Osteoblast (primary cell): ENCODE results near the gene ACAA2. TPM values are rescaled to one million over a fixed set of nuclear protein-coding genes. Genes with fewer than 3 reads are reported as not detected.
"Not testable (repeated sequence)": the region's sequence is repeated elsewhere in the genome, so short reads cannot be mapped to it uniquely, and the experiment has no call there.

Experiments
- DNase-seq: peaks from one replicate; pipeline ENCODE4 v3.0.0; 2011; ENCODE audit warnings: low spot score, mixed read lengths; ENCODE audit not compliant: insufficient read length; ENCODE audit errors: missing footprints
- H2AFZ ChIP-seq: 2 replicates; pipeline ENCODE4 v1.6.0; 2011; ENCODE audit warnings: mild to moderate bottlenecking, low read length
- H3K27ac ChIP-seq: 2 replicates; pipeline ENCODE4 v1.5.1; 2011; ENCODE audit warnings: mild to moderate bottlenecking, low read depth, low read length, moderate library complexity
- H3K27me3 ChIP-seq: 2 replicates; pipeline ENCODE4 v1.6.0; 2012; ENCODE audit warnings: mild to moderate bottlenecking, control low read depth, inconsistent platforms, low read length, moderate library complexity; ENCODE audit not compliant: insufficient read depth
- H3K36me3 ChIP-seq: 2 replicates; pipeline ENCODE4 v1.5.1; 2011; ENCODE audit warnings: mild to moderate bottlenecking, low read length, control low read depth, moderate library complexity; ENCODE audit not compliant: insufficient read depth
- H3K4me1 ChIP-seq: 2 replicates; pipeline ENCODE4 v1.5.1; 2011; ENCODE audit warnings: mild to moderate bottlenecking, low read length, control low read depth, moderate library complexity; ENCODE audit not compliant: insufficient read depth
- H3K4me2 ChIP-seq: 2 replicates; pipeline ENCODE4 v1.6.0; 2011; ENCODE audit warnings: mild to moderate bottlenecking, low read length; ENCODE audit not compliant: insufficient read depth
- H3K4me3 ChIP-seq: fragments of 200-600 bp; sonication (generic); 3 replicates; pipeline ENCODE4 v1.5.1; 2012; ENCODE audit warnings: mild to moderate bottlenecking, low read length, inconsistent platforms; ENCODE audit not compliant: insufficient read depth
- H3K79me2 ChIP-seq: 2 replicates; pipeline ENCODE4 v1.6.0; 2012; ENCODE audit warnings: mild to moderate bottlenecking, low read length, control low read depth, inconsistent platforms; ENCODE audit not compliant: insufficient read depth
- H3K9me3 ChIP-seq: 2 replicates; pipeline ENCODE4 v1.5.1; 2011; ENCODE audit warnings: low read depth, low read length, control low read depth
- H4K20me1 ChIP-seq: 2 replicates; pipeline ENCODE4 v1.6.0; 2012; ENCODE audit warnings: mild to moderate bottlenecking, low read length, control low read depth; ENCODE audit not compliant: insufficient read depth
- total RNA-seq: library from RNA; depleted of rRNA; stranded (reverse); fragments of >200 nt; gene quantifications from 2 replicates; pipeline ENCODE4 v1.2.3, GENCODE V29; 2012
- TF ChIP-seq, protein P1 (sequence below): IDR thresholded peaks from 2 replicates; pipeline ENCODE4 v1.5.1; 2011; ENCODE audit warnings: mild to moderate bottlenecking, low read depth, low read length, moderate library complexity; ENCODE audit errors: extremely low read depth

Gene ACAA2
- total RNA-seq, 1 donor: 52.8 TPM

DNA sequence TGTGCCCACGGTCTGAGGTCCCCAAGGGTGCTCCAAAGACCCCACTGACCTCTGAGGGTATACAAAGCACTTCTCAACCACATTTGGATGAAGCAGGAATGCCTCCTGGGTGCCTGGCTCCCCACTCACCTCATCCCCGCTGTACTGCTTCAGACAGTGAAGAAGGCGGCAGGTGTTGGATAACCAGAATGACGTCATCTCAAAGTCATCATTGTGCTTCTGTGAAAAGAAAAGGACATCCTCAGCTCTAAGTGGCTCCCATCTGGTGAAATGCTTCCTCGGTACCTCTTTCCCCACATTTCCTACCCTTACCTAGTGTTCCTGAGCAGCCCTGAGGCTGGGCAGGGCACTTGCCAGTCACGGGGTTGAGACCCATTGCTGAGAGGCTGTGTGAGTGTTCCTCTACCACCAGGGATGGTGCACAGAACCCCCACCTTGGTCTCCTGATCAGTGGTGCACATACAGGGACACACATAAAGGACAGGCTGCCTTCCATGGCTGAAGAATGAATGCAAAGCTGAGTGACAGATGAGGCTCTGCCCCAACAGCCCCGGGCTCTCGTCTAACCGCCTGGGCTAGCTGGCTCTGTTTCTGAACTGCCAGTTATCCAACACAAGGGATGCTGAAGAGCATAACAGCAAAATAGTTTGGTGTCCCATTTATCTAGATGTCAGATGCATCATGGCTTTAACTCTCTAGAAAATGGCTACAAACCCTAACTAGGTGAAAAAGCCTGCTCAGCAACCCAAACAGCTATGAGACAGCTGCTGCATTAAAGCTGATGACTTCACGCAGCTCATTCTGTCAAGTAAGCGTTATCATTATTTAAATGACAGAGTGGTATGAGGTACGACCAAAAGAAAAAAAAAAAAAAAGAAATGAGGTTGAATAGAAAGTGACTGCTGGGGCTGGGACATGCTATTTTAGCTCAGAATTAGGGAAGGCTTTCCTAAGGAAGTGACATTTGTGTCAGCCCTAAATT lies 28.2 kb upstream of the ACAA2 start:
- Histone ChIP-seq H2AFZ (no peak overlapping the region), H3K4me3 (no peak overlapping the region), H3K27me3 (peaks cover 8% of the 10 kb centered on the region), H3K79me2 (no peaks in the 10 kb centered on the region), H3K27ac (no peak overlapping the region), H3K9me3 (no peaks in the 10 kb centered on the region), H3K4me1 (peaks cover 14% of the 10 kb centered on the region), H4K20me1 (no peaks in the 10 kb centered on the region), H3K36me3 (no peaks in the 10 kb centered on the region), H3K4me2 (no peak overlapping the region)
- TF ChIP-seq, protein P1, sequence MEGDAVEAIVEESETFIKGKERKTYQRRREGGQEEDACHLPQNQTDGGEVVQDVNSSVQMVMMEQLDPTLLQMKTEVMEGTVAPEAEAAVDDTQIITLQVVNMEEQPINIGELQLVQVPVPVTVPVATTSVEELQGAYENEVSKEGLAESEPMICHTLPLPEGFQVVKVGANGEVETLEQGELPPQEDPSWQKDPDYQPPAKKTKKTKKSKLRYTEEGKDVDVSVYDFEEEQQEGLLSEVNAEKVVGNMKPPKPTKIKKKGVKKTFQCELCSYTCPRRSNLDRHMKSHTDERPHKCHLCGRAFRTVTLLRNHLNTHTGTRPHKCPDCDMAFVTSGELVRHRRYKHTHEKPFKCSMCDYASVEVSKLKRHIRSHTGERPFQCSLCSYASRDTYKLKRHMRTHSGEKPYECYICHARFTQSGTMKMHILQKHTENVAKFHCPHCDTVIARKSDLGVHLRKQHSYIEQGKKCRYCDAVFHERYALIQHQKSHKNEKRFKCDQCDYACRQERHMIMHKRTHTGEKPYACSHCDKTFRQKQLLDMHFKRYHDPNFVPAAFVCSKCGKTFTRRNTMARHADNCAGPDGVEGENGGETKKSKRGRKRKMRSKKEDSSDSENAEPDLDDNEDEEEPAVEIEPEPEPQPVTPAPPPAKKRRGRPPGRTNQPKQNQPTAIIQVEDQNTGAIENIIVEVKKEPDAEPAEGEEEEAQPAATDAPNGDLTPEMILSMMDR: no peak
- no peak for DNase-seq

DNA sequence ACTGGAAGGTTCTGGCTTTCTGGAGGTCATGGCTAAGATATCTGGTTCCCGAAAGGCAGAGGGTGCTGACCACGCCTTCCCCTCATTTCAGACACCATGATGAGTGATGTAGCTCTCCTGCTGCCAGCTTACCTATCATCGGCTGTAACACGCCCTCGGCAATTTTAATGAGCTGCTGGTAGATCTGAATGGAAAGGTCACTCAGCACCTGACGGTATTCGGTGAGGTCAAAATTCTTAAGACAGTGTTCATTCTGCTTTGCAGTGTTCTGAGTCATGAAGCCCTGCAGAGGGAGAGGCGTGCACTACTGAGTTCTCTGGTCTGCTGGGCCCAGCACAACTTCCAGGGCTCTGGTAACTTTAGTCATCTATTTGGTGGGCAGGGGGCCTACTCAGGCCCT lies 25.7 kb upstream of the ACAA2 start:
- Histone ChIP-seq H4K20me1 (no peaks in the 10 kb centered on the region), H3K36me3 (no peaks in the 10 kb centered on the region), H3K4me3 (no peak overlapping the region), H3K9me3 (no peaks in the 10 kb centered on the region), H3K4me2 (no peak overlapping the region), H3K4me1 (peaks cover 22% of the 10 kb centered on the region), H2AFZ (no peak overlapping the region), H3K79me2 (no peaks in the 10 kb centered on the region), H3K27ac (no peak overlapping the region), H3K27me3 (no peaks in the 10 kb centered on the region)
- DNase-seq: no peak
- TF ChIP-seq, protein P1: no peak

DNA sequence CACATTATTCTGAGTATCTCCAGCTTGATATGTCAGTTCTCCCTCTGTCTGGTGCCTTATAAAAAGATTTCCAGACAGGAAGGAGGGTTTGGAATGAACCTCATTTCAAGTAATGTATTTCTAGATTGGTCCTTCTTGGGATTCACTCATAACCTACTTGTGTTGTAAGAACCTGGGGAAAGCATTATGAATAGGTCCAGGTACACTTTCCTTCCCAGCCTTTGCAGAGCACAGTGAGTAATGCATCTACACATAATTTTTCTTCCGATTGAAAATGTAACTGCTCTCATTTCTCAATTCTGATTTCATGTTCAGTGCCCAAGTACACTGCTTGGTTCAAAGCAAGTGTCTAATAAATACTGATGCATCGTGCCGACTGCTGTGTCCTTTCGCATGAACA lies 25.0 kb upstream of the ACAA2 start:
- Histone ChIP-seq H2AFZ (no peak overlapping the region), H3K4me1 (peaks cover 23% of the 10 kb centered on the region), H3K4me2 (no peak overlapping the region), H3K27ac (no peak overlapping the region), H3K36me3 (no peaks in the 10 kb centered on the region), H3K4me3 (no peak overlapping the region), H3K9me3 (no peaks in the 10 kb centered on the region), H3K27me3 (no peaks in the 10 kb centered on the region), H4K20me1 (no peaks in the 10 kb centered on the region), H3K79me2 (no peaks in the 10 kb centered on the region)
- no peak for DNase-seq
- TF ChIP-seq, protein P1: no peak

DNA sequence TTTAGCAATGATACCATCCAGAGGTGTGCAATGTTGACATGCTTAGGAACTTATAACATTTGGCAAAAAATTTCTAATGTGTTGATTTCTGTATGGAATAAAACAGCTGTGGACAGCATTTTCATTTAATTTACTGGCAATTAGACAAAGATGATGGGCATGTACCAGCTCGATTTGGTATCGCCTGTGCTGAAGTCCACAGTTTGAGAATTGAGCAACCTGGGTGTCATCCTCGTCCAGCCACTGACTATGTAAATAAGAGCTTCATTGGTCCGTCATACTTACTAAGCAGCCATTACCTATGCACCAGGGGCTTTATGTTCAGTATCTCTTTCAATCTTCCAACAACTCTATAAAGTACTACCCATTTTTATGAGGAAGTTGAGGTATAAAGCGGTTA lies 24.6 kb upstream of the ACAA2 start:
- Histone ChIP-seq H3K4me3 (no peak overlapping the region), H3K36me3 (no peaks in the 10 kb centered on the region), H3K4me2 (no peak overlapping the region), H3K27me3 (no peaks in the 10 kb centered on the region), H3K9me3 (no peaks in the 10 kb centered on the region), H3K79me2 (no peaks in the 10 kb centered on the region), H4K20me1 (no peaks in the 10 kb centered on the region), H3K27ac (no peak overlapping the region), H2AFZ (no peak overlapping the region), H3K4me1 (peaks cover 23% of the 10 kb centered on the region)
- DNase-seq: no peak
- TF ChIP-seq, protein P1: no peak

DNA sequence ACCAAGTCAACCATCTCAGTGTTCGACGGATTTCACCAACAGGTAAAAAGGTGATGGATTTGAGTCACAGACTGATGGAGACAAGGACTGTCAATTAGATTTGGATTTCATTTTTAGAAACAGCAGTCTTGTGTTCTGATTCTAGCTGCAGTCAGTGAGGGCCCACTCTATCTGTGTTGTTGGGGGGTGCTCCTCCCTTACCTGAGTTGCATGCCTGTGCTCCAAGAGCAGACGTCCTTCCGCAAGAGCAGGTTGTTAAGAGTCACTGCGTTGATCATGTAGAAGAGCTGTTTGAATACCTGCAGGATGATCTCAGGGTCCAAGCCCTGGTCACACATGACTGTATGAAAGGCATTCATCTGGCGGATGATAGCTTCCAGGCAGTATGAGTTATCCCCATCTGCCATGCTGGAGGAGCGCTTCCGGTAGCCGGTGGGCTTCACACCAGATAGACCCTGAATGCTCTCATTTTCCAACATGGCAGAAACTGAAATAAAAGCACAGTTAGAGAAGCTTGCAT lies 24.0 kb upstream of the ACAA2 start:
- peaks cover 23% of the 10 kb centered on the region for H3K4me1 ChIP-seq
- not testable (repeated sequence) for H3K36me3 ChIP-seq, H3K9me3 ChIP-seq, DNase-seq, H4K20me1 ChIP-seq, H2AFZ ChIP-seq, H3K27ac ChIP-seq, H3K4me2 ChIP-seq, H3K4me3 ChIP-seq, H3K27me3 ChIP-seq, H3K79me2 ChIP-seq
